ENCODE results near the gene CACNA1S. TPM values are rescaled to one million over a fixed set of nuclear protein-coding genes. Genes with fewer than 3 reads are reported as not detected.

The CACNA1S gene
- total RNA-seq, 1 donor from 2014 or later: 0.07 TPM

GRCh38 chr1:201146626-201147390, 34.6 kb upstream of the CACNA1S start:
- Mint-ChIP-seq H3K4me1 (no peaks in the 10 kb centered on the region), H3K27me3 (ENCODE audit: low read depth) (no peaks in the 10 kb centered on the region), H3K9me3 (no peaks in the 10 kb centered on the region), H3K4me3 (no peak overlapping the region), H3K36me3 (ENCODE audit: low read depth) (peaks cover 4% of the 10 kb centered on the region), H3K27ac (ENCODE audit: unreplicated experiment) (no peak overlapping the region)
- DNase-seq (ENCODE audit: low read depth, low spot score): no peak
- TF ChIP-seq, protein P1, sequence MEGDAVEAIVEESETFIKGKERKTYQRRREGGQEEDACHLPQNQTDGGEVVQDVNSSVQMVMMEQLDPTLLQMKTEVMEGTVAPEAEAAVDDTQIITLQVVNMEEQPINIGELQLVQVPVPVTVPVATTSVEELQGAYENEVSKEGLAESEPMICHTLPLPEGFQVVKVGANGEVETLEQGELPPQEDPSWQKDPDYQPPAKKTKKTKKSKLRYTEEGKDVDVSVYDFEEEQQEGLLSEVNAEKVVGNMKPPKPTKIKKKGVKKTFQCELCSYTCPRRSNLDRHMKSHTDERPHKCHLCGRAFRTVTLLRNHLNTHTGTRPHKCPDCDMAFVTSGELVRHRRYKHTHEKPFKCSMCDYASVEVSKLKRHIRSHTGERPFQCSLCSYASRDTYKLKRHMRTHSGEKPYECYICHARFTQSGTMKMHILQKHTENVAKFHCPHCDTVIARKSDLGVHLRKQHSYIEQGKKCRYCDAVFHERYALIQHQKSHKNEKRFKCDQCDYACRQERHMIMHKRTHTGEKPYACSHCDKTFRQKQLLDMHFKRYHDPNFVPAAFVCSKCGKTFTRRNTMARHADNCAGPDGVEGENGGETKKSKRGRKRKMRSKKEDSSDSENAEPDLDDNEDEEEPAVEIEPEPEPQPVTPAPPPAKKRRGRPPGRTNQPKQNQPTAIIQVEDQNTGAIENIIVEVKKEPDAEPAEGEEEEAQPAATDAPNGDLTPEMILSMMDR (conservative IDR thresholded peaks at IDR 0.05): no peak

GRCh38 chr1:201145816-201146215, 33.6 kb upstream of the CACNA1S start:
- Mint-ChIP-seq H3K27ac (ENCODE audit: unreplicated experiment) (no peak overlapping the region), H3K27me3 (ENCODE audit: low read depth) (no peaks in the 10 kb centered on the region), H3K4me3 (no peak overlapping the region), H3K9me3 (no peaks in the 10 kb centered on the region), H3K36me3 (ENCODE audit: low read depth) (peaks cover 8% of the 10 kb centered on the region), H3K4me1 (no peaks in the 10 kb centered on the region)
- TF ChIP-seq, protein P1 (conservative IDR thresholded peaks at IDR 0.05): no peak
- no peak for DNase-seq (ENCODE audit: low read depth, low spot score)

DNA sequence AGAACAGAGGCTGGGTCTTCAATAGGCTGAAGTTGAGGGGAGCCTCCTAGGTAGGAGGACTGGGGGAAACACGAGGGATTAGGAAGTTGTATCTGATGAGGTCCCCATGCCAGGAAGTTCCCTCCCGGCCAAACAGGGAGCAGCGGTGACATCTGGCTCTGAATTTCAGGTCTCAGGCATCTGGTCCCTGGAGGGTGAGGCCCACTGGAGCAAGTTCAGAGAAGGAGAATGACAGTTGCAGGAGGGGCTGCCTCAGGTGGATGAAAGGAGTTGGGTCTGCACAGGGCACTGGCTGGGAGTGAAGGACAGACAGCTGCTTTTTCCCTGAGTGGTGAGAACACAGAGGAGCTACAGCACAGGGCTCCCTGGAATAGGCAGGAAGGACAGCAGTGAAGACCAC, 32.9 kb upstream of the CACNA1S start:
- Mint-ChIP-seq H3K36me3 (ENCODE audit: low read depth) (peaks cover 9% of the 10 kb centered on the region), H3K27me3 (ENCODE audit: low read depth) (no peaks in the 10 kb centered on the region), H3K4me1 (no peaks in the 10 kb centered on the region), H3K9me3 (no peaks in the 10 kb centered on the region), H3K4me3 (no peak overlapping the region), H3K27ac (ENCODE audit: unreplicated experiment) (no peak overlapping the region)
- DNase-seq (ENCODE audit: low read depth, low spot score): no peak
- TF ChIP-seq, protein P1 (conservative IDR thresholded peaks at IDR 0.05): no peak

GRCh38 chr1:201144701-201145100, 32.5 kb upstream of the CACNA1S start:
- no peaks in the 10 kb centered on the region for H3K27me3 Mint-ChIP-seq (ENCODE audit: low read depth)
- no peaks in the 10 kb centered on the region for H3K4me1 Mint-ChIP-seq
- TF ChIP-seq, protein P1 (conservative IDR thresholded peaks at IDR 0.05): no peak
- no peaks in the 10 kb centered on the region for H3K9me3 Mint-ChIP-seq
- no peak overlapping the region for H3K27ac Mint-ChIP-seq (ENCODE audit: unreplicated experiment)
- no peak overlapping the region for H3K4me3 Mint-ChIP-seq
- DNase-seq (ENCODE audit: low read depth, low spot score): no peak
- peaks cover 9% of the 10 kb centered on the region for H3K36me3 Mint-ChIP-seq (ENCODE audit: low read depth)

DNA sequence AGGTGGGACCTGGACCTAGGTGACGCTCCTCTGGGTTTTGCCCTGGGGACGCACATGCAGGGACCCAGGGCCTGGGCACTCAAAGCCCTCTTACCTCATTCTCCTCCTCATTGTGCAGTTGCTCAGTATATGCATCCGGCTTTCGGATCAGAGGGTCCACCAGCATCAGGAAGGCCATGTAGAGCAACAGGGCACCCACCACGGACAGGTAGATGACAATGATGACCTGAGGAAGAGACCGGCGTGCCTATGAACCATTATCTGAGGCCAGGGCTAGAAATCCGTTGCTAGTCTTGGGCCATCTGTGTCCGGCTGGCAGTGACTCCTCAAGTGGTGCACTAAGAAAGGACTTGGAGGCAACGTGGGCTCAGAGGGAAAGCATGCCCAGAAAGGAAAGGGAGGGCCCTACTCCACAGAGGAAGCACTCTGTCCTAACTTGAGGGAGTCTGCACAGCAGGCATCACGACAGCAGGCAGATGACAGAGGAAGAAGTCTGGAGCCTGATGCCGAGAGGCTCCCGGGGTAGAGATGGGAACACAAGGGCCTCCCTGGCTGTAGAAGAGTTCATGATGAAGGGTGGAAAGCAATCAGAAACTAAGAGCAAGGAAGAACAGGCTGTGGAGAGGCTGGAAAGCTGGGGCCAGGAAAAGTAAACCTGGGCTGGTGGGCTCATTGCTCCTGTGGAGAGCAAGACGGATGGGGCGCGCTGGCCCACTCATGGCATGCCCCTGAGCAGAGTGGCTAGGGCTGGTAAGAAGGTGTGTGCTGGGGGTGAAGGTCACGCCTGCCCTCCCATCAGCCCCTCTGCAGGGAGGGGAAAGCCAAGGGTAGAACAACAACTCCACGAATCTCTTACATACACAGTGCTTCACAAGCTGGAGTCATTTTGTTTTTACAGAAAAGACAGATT, 31.8 kb upstream of the CACNA1S start:
- Mint-ChIP-seq H3K9me3 (no peaks in the 10 kb centered on the region), H3K36me3 (ENCODE audit: low read depth) (peaks cover 9% of the 10 kb centered on the region), H3K27me3 (ENCODE audit: low read depth) (no peaks in the 10 kb centered on the region), H3K27ac (ENCODE audit: unreplicated experiment) (no peak overlapping the region), H3K4me3 (no peak overlapping the region), H3K4me1 (no peaks in the 10 kb centered on the region)
- TF ChIP-seq, protein P1 (conservative IDR thresholded peaks at IDR 0.05): no peak
- DNase-seq (ENCODE audit: low read depth, low spot score): no peak

Measured in neural crest cell (in vitro differentiated cells).